CD4-positive, alpha-beta T cell treated with Interleukin-1 beta for 1 hour (primary cell): ENCODE measurements around the gene CFAP410.

Experiments
- DNase-seq, 2 donors: peaks; one replicate each; pipeline ENCODE4 v3.0.0-alpha.2; 2020 to 2022

The CFAP410 gene

DNA sequence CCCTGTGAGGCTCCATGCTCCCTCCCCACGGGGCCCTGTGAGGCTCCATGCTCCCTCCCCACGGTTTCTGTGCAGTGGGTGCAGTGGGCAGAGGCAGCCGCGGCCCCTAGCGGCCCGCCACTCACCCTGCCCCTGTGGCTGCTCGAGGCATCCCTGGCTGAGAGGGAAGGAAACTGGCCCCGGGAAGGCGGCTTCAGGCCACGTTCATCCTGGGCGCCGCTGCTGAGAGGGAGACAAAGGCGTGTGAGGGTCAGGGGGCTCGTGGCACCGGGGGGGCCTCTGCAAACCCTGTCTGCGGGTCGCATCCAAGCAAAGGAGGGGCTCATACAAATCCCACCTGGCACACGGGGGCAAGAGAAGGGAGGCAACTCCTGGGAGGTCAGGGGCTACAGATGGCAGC is 8.5 kb downstream of the CFAP410 start:
- no peak for DNase-seq

- DNase-seq: no peak
Observed at GRCh38 chr21:44329971-44330681, 9.1 kb downstream of the CFAP410 start.

DNA sequence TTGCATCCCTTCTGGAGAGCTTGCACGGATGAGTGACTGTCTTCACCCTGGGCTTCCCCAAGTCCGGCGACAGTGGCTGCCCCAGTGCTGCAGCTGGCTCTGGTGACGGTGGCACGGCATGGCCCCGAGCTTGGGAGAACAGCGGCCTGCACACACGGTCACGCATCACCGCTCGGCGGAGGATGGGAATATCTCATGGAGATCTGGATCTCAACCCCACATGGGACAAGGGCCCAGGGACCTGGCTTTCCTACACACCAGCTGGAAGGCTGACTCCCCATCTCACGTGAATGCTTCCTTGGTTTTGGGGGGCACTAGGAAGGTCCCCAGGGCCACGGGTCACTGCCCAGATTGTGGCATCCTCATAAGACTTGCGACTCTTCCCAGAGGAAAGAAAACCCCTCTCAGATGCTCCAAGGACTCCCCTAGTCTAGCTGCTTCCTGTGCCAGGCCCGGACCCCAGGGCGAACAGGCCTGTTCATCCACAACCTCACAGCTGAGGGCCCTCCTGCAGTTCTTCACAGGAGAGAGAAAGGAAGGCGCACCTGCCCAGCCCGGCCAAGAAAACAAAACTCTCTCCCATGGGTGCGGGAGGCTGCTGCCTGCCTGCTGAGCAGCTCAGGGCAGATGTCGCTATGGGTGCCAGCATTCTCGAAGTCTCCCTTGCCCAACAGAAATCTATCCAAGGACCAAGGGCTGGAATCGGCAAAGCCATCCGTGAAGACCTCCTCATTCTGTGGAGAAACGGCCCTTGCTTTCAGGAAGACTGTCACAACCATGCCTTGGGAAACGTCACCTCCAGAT is 9.9 kb downstream of the CFAP410 start:
- no peak for DNase-seq

DNA sequence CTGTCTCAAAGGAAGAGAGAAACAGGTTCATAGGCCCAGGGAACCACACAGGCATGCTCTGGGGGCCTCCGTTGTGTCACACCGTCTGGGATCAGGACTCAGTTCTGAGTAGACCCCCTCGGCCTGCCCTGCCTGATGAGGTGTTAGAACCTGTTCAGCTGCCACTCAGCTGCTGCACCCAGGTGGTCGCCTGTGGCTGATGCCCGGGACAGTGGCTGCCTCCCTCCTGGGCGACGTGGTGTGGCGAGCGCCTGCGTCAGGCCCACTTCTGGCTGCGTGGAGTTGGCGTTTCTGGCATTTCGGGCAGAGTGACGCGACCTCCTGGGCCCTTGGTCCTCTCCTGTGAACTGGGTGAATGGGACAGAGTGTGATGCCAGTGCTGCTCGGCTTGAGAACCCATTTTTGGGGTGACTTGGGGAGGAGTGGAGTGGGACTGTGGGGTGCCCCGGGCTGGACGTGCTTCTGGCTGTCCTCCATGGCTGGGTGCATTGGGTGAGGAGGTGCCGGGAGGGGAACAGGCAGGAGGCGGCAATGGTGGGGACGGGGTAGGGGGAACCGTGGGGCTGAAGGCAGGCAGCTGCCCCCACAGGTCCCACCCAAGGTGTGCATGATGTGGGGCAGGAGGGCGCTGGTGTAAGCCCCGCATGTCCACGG is 10.8 kb downstream of the CFAP410 start:
- no peak for DNase-seq

- no peak for DNase-seq
Observed at GRCh38 chr21:44327603-44327974, 11.6 kb downstream of the CFAP410 start.

- no peak for DNase-seq
Observed at GRCh38 chr21:44326716-44327602, 12.2 kb downstream of the CFAP410 start.

DNA sequence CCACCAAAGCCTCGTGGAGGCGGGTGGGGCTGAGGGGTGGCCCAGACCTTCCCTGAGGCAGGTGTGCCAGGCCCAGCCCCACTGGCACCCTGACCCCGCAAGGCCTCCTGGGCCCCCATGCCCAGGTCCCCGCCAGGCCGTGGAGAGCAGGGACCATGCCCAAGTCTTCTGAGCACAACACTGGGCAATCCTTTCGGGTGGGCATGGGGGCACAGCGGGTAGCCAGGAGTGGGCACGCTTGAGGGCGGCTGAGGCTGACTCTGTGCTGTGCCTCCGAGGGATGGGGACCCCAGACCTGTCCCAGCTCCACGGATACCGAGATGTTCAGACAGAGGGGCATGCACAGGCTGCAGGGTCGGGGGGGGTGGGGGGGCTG is 12.9 kb downstream of the CFAP410 start:
- DNase-seq: no peak

DNA sequence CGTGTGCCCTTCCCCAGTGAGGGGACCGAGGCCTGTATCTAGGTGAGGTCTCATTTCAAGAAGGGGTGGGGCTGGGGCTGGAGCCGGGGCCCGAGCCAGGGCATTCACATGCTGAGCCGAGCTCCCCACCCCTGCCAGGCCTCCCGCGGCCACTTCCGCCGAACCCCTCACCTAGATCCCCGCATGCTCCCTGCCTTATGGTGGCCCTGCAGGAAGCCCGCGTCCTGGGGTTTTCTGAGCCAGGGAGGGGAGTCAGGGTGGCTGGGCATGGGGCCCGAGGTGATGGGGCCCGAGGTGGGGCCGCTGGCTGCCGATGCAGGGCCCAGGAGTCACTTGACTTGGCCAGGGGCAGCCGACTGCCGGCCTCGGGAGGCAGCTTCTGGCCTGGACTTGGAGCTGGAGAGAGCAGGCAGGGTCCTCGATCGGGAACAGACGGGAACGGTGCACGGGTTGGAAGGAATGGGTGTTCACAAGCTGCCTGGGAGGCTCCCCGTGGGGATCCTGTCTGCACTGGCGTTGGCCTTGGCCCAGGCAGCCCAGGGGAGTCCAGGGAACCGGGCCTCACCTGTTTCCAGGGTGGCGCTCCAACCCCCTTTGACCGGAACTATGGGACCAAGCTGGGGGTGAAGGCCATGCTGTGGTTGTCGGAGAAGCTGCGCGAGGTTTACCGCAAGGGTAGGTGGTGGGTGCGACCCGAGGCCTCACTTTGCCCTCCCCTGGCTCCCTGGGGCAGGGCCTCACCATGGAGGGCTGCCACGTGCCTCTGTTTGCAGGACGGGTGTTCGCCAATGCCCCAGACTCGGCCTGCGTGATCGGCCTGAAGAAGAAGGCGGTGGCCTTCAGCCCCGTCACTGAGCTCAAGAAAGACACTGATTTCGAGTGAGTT is 13.6 kb downstream of the CFAP410 start:
- no peak for DNase-seq

- no peak for DNase-seq
Observed at GRCh38 chr21:44324854-44325107, 14.4 kb downstream of the CFAP410 start.

GRCh38 chr21:44324106-44324853 is 14.9 kb downstream of the CFAP410 start:
- DNase-seq: no peak

DNA sequence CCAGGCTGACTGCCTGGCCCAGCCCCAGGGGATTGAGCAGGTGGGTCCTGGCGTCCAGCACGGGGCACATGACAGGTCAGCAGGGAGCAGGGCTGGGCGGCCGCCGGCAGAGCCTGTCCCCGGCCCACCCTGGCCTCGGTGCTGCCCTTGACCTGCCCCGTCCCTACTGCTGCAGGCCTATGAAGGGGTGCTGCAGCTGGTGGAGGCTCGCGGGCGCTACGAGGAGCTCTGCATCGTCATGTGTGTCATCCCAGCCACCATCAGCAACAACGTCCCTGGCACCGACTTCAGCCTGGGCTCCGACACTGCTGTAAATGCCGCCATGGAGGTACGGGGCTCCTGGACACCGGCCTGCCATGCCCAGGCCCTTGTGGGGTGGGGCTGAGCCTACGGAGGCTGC is 15.6 kb downstream of the CFAP410 start:
- no peak for DNase-seq

DNA sequence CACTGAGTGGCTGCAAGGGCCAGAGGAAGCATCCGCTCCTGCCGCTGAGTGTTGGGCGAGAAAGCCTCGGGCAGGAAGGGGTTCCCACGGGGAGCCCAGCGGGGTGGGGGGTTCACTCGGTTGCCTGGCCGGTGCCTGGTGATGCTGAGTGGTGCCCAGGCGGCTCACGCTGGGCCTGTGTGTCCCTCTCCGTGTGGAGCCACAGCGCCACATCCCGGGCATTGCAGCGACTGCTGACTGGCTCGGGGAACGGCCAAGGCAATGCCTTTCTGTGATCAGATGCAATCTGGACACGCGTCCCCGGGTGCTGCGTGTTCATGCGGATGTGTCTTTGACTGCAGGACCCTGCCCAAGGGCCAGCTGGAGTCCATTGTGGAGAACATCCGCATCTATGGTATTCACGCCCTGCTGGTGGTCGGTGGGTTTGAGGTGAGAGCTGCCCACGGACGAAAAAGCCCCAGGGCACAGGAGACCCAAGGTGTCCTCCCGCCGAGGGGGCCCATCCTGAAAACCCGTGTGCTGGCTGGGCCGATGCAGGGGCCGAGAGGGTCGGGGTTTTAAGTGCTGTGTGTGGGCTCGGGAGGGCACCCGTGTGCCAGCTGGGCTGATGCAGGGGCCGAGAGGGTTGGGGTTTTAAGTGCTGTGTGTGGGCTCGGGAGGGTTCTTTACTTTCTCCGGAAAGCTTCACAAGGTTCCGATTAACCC is 16.4 kb downstream of the CFAP410 start:
- DNase-seq: no peak

GRCh38 chr21:44321846-44322450 is 17.2 kb downstream of the CFAP410 start:
- no peak for DNase-seq

DNA sequence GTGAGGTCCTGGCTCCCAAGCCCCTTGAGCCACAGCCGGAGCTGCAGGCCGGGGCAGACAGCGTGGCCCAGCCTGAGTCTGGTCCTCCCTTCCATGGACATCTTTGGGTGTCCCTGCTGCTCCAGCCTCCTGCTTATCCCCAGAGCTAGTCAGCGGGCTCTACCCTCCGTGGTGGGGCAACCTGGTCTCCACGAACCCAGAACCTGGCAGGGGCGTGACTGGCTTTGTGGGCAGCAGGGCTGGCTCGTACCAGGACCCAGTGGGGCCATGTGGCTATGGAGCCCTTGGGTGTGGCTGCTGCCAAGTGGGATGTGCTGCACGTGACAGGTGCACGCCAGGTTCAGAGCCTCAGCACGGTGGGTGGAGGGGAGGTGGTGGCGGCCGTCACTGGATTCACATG is 18.3 kb downstream of the CFAP410 start:
- no peak for DNase-seq

- DNase-seq: no peak
Observed at GRCh38 chr21:44319407-44320065, 19.7 kb downstream of the CFAP410 start.

DNA sequence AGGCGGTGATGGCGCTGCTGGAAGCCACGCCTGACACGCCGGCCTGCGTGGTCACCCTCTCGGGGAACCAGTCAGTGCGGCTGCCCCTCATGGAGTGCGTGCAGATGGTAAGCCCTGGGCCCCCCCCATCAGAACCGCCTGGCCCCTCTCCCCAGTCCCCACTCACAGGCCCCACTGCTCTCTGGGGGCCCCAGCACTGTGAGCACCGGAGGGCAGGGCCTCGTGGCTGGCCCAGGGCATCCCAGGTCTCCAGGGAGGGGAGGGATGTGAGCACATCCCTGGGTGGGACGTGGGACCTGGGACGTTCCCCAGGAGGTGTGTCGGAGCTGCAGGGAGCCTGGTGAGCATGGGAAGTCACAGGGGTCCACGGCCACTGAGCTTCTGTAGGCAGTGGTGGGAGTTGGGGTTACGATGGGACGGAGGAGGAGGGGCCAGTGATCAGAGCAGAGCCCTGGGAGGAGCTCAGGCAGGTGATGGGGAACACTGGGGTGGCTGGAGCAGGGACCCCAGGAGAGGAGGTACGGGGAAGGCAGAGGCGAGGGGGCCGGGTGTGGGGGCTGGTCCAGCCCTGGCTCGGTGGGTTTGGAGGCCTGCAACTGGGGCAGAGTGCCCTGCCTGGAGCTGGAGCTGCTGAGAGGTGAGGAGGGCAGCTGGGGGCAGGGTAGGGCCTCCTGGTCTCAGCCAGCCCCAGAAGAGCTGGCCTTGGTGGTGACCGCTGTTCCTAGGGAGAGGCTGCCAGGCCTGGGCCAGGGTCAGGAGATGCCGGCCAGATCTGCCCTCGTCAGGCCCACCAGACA is 20.5 kb downstream of the CFAP410 start:
- no peak for DNase-seq

DNA sequence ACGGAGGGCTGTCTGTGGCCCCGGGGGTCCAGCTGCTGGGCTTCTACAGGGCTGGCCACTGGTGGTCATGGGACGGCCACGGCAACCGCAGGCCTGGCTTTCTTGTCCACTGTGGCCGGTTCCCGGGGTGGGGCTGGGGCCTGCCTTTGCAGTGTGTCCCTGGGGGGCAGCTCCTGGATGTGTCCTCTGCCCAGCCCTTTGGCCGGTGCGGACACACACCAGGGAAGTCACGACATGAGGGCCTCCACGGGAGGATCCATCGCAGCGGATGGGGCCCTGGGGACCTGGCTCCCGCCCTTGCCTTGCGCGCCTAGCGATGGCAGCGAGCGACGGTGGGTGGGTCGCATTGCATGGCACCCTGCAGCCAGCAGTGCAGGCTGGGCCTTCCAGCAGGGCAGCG is 21.3 kb downstream of the CFAP410 start:
- DNase-seq: no peak

GRCh38 chr21:44317241-44317782 is 21.9 kb downstream of the CFAP410 start:
- DNase-seq: no peak
